GM19035 (cell line): Measurements from ENCODE around the gene GRIK1.

Experiments used
- ATAC-seq: cut with Tn5 transposase; IDR thresholded peaks from one replicate; pipeline ENCODE4 v1.9.1; 2021; ENCODE audit not compliant: unreplicated experiment

The GRIK1 gene

DNA sequence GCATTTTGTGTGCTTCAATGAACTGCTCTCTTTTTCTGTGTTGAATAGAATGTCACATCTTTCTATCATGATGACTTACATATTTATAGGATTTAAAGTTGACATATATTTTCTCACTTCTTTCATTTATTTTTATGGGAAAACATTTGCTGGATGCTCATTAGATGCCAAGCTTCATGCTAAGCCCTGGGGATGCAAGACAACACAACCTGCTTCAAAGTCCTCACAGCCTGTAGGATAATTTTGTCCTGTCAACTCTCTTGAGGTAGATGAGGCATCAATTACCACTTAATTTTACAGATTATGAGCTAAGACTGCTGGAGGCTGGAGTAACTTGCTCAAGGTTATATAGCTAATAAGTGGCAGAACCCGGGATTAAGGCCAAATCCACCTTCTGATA, 264.3 kb downstream of the GRIK1 start:
- ATAC-seq, result no peak

GRCh38 chr21:29674343-29674742, 265.5 kb downstream of the GRIK1 start:
- no peak for ATAC-seq

DNA sequence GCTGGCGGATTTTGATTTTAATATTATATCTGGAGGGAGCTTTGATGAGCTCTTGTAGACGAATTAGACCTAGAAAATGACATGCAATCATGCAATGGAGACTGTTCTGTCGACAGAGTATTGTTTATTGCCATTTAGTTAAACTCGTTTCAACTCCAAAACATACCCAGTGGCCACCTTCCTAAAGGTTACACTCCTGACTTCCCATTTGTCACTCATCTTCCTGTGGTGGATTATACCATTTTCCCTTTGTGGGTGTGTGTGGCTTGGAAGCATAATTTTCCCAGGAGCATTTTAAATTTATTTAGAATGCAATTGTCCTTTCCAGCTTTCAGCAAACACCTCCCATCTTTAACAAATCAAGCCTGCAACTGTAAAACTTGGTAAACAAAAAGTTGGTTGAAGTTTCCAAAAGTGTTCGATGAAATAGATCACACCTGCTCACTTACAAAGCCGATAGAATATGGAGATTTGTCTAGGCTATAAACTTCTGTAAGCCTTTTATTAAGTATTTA, 266.6 kb downstream of the GRIK1 start:
- ATAC-seq, result no peak

DNA sequence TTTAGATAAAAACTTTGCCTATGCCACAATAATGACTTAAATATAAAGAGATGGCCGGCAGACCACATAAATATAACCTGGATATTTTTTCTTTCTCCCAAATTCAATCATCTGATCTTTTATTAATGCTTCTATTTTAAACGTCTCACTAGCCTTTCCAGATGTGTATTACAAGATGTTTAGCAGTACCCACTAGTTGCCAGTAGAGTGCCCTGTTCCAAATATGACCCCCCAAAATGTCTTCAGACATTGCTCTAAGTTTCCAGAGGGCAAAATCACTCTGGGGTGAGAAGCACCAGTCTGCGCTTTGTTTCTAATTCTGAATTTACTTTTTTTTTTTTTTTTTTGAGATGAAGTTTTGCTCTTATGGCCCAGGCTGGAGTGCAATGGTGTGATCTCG, 268.1 kb downstream of the GRIK1 start:
- no peak for ATAC-seq

GRCh38 chr21:29670228-29670627, 269.6 kb downstream of the GRIK1 start:
- no peak for ATAC-seq

DNA sequence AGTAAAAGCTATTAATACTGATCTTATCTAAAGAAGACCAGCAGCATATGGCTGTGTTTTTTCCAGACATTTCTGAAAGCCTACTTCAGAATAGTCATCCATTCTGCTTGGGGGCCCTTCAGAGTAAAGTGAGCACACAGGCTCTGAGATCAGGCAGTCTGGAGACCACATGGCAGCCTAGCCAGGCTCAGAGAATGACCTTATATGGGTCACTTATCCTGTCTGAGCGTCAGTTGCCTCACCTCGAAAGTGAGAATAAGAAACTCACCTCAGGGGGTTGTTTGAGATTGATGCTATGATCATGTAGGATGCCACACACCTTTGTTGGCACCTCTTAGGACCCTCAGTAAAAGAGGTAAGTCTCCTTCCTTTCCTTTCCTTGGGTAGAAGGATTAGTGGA, 270.4 kb downstream of the GRIK1 start:
- no peak for ATAC-seq

GRCh38 chr21:29667651-29668050, 272.1 kb downstream of the GRIK1 start:
- ATAC-seq, result no peak

DNA sequence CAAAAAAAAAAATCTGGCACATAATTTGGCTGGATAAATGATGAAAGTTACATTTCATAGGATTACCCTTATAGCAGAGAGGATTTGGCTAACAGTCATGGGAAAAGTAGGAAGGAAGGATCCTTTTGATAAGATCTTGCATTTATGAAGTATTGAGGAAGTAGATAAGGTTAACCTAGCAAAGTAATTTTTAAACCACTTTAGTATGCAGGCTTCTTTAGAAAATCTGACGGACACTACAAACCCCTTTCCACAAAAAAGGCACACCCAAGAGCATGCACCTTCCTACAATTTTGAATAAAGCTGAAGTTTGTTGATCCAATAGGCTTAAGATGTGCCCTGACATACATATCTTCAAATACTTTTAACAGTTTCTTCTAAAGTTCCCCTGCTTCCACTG, 275.2 kb downstream of the GRIK1 start:
- ATAC-seq, result no peak

DNA sequence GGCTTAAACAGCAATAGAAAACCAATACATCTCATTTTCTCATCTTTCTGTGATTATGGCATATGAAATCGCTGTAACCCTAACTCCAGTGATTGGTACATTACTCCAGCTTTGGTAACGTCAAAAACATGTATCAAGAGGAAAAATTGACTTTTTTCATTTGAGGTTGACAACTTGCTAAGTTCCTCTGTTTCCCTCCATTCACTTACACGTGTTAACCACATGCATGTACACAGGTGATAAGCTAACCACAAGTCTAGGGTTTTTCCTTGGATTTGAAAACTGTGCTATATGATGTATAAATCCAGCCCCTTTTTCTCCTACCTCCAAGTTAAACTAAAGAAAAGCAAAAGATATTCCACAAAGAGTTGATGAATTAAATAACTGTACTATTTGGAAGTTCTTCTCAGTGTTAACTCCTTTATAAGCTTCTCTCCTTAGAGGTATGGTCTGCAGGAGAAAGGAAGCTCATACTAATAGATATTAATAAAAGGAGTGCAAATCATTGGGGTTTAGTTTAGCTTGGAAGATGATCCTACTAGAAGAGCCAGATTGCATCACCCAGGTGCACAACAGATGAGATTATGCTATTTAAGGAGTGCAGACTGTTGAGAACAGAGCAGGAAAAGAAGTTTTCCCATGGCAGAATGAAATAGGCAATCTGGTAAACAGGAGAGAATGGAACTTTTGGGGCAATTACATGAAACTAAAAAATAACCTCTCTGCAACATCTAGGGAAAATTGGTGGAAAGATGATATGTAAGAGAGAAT, 277.9 kb downstream of the GRIK1 start:
- no peak for ATAC-seq

GRCh38 chr21:29660047-29660720, 279.6 kb downstream of the GRIK1 start:
- ATAC-seq, result no peak

- ATAC-seq, result no peak
Measured at GRCh38 chr21:29658934-29659203, 280.9 kb downstream of the GRIK1 start.

DNA sequence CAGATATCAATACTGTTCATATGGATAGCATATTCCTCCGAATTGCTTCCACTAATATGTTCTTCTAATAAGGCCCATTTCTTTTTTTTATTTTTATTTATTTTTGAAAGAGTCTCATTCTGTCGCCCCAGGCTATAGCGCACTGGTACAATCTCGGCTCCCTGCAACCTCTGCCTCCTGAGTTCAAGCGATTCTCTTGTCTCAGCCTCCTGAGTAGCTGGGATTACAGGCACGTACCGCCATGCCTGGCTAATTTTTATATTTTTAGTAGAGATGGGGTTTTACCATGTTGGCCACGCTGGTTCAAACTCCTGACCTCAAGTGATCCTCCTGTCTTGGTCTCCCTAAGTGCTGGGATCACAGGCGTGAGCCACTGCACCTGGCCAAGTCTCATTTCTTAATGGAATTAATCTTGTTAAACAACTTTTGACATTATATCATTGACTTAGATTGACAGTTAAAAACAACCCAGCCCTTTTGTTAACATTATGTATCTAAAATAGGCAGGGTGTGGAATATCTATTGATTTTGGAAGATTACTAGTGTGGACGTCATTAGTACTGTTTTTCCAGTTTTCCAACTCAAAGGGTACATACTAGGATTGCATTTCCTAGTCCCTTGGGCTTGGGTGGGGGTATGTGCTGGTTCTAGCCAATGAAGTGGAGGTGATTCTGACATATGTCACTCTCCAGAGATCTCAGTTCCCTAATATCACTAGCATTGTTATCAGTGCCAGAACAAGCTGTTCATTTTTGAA, 281.4 kb downstream of the GRIK1 start:
- no peak for ATAC-seq

- no peak for ATAC-seq
Measured at GRCh38 chr21:29657240-29657989, 282.4 kb downstream of the GRIK1 start.

DNA sequence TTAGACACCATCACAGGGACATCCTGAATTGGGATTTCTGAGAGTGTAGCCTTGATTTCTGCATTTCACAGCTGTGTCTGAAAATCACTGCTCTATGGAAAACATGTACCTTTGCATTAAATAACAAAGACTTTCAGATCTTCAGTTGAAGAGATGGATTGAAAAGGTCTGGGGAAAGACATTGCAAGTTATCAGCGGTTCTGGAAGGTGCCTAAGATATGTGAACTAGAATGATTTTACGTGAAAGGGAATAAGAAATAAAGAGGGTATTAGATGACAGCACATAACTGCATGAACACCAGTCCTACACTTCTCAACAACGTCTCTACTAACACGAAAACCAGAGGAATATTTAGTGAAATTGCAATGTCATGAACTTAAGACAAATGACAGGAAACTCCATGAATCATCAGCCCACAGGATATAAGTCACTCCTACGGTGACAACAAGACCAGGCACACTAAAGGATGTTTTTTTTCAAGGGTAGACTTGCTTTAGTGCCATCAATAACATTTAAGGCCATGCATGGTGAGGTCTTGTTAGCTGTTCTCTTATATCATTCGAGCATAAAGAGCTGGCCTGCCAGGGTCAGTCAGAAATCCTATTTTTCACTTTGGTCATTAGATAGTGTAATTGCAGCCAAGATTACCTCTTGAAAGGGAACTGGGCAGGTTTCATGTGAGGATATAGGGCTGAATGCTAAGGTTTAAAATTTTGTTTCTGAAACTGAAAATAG, 283.1 kb downstream of the GRIK1 start:
- ATAC-seq, result no peak

DNA sequence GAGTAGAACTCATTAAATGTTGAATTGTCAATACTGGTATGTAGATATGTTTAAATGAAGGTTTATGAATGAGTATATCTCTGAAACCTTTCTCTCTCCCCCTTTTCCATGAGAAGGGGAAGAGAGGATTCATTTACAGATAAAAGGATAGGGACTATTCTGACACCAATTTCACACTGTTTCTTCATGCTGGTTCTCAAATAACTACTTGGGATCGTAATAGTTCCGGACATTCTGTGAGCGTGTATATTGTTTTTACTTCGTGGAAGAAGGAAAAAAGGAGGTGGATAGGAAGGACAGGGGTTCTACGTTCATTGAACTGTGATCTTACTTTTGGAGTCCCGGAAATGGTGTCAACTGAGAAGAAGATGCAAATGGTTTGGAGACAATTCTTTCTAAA, 284.2 kb downstream of the GRIK1 start:
- ATAC-seq, result no peak

GRCh38 chr21:29654855-29655254, 284.9 kb downstream of the GRIK1 start:
- ATAC-seq, result no peak

DNA sequence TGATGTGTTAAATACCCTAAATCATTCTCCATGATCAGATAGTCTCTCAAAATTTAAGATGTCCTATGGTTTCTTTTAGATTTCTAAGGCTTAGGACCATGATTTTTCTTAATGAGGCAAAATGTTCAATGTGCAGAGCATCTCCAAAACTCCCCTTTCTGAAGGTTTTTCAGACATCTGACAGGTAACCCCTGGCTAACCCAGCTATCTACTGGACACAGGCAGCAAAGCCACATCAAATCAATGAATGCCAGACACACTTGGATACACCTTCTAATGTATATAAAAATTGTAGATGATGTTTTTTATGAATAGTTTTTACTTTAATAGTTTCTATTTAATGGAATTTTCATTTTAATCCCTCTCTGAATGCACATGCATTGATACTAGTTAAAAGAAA, 285.6 kb downstream of the GRIK1 start:
- ATAC-seq, result no peak

GRCh38 chr21:29650523-29651022, 289.2 kb downstream of the GRIK1 start:
- no peak for ATAC-seq

GRCh38 chr21:29649406-29649814, 290.4 kb downstream of the GRIK1 start:
- ATAC-seq, result no peak

- ATAC-seq, result no peak
Measured at GRCh38 chr21:29648710-29649240, 291.0 kb downstream of the GRIK1 start.
